Measurements from ENCODE around the gene PCF11. TPM values are rescaled to one million over a fixed set of nuclear protein-coding genes. Genes with fewer than 3 reads are reported as not detected.
A peak's percentile ranks its signal among the peaks of the same experiment; 100 is the strongest.

The PCF11 gene
- total RNA-seq, 6 donors from 2014 or later, result 51.2 to 117 (median 58.5) TPM

DNA sequence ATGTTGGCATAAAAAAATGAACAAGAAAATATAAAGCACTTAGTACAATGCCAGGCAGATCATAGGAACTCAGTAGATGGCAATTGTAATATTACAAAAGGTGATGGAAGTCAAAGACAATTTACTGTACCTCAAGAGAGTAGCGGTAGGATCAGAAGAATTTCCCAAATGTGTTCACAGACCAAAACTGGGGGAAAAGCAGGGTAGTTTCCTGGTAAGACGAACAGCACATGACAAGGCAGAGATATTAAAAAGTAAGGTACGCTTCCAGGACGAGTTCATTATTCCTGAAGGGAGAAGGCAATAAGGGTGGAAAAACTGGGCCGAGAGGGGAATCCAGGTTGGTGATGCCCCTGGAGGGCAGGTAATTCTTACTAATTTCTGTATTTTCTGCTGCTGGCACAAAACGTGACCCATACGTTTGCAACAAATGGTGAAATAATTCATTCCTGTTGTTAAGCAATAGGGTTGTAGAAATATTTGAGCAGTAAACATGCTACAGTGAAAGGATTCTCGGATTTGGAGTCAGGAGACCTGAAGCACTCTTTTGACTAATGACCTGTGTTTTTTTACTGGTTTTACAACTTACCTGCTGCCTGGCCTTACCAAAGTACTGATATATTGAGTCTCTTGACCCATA lies 35.8 kb downstream of the PCF11 start:
- TF ChIP-seq POLR2AphosphoS5 (IDR thresholded peaks at IDR 0.05), result no peak
- no peak for TF ChIP-seq POLR2A (IDR thresholded peaks at IDR 0.05)
- no peak for TF ChIP-seq EP300 (IDR thresholded peaks at IDR 0.05)
- TF ChIP-seq, protein P1, sequence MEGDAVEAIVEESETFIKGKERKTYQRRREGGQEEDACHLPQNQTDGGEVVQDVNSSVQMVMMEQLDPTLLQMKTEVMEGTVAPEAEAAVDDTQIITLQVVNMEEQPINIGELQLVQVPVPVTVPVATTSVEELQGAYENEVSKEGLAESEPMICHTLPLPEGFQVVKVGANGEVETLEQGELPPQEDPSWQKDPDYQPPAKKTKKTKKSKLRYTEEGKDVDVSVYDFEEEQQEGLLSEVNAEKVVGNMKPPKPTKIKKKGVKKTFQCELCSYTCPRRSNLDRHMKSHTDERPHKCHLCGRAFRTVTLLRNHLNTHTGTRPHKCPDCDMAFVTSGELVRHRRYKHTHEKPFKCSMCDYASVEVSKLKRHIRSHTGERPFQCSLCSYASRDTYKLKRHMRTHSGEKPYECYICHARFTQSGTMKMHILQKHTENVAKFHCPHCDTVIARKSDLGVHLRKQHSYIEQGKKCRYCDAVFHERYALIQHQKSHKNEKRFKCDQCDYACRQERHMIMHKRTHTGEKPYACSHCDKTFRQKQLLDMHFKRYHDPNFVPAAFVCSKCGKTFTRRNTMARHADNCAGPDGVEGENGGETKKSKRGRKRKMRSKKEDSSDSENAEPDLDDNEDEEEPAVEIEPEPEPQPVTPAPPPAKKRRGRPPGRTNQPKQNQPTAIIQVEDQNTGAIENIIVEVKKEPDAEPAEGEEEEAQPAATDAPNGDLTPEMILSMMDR (IDR thresholded peaks at IDR 0.05), result no peak
- WGBS, 2 donors, result 16 to 18% methylated on average over 8 of the region's 8 CpGs
- Histone ChIP-seq H3K27ac (peak overlapping the region; percentile 87 to 94 (median 92)), H3K27me3 (no peaks in the 10 kb centered on the region), H3K4me3 (peak overlapping the region; percentile 71 to 80 (median 75)), H3K4me1 (peaks cover 22 to 44% (median 31%) of the 10 kb centered on the region in 4 donors), H3K9me3 (no peaks in the 10 kb centered on the region), H3K36me3 (peaks cover 0 to 37% (median 19%) of the 10 kb centered on the region in 4 donors)
- no peak for ATAC-seq (ENCODE audit: low FRiP score in 2 of 2)
- DNase-seq, result no peak

DNA sequence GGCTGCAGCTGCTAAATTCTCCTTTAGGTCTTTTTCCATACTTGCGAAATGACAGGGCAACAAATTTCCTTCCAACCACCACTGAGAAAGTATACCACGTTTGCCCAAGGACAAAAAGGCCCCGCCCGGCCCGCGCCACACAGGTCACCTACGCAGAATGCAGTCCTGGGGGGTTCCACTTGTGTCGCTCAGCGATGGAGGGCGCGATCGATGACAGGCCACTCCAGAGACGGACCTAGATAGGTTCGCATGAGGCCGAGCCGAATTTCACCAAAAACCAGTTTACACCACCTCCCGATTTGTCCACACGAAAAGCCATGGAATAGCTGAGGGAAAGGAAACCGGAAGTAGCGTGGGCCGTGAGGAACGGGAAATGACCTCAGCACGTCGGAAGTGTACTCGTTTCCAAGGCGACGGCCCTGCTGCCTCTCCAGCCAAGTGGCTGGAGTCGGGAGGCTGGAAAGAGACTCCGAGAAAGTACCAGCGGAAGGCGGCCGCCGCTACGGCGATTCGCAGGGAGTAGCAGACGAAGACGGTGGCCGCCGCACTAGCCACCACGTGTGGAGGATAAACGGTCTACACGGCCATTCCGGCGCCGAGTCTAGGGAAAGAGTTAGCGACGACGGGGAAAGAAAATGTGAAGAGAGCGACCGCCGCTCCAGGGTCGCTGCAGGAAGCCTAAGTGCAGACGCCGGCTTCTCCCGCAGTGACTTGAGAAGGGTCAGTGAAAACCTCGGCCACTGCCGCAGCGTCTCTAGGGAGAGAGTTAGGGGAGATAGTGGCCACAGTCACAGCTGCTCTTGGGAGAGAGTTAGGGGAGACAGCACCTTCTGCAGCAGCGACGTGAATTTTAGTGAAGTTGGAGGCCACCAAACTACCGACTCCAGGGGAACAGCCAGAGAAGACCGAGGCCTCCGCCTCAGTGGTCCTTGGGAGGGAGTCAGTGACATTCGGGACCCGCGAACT lies 36.7 kb downstream of the PCF11 start, which contains the start of gene ANKRD42:
ANKRD42 (plus strand) TSS at position 398 of the 966 bp plus-strand sequence. CDS start 959 bp downstream, outside the sequence.
- Histone ChIP-seq H3K4me3 (peak within 1 kb of the TSS; percentile 71 to 80 (median 75)), H3K4me1 (peaks cover 22 to 44% (median 31%) of the 10 kb centered on the region in 4 donors), H3K27ac (peak within 1 kb of the TSS; percentile 87 to 94 (median 92)), H3K27me3 (no peaks in the 10 kb centered on the region), H3K36me3 (peaks cover 0 to 37% (median 19%) of the 10 kb centered on the region in 4 donors), H3K9me3 (no peaks in the 10 kb centered on the region)
- WGBS, 2 donors, result 0% methylated on average over 60 to 67 of the region's 67 CpGs
- TF ChIP-seq EP300 (IDR thresholded peaks at IDR 0.05) (peak in 3 of 4 donors; percentile 42 to 72 (median 70)), POLR2A (IDR thresholded peaks at IDR 0.05) (peak in 3 of 4 donors; percentile 47 to 89 (median 85)), POLR2AphosphoS5 (IDR thresholded peaks at IDR 0.05) (peak; percentile 88 to 98)
- TF ChIP-seq, protein P1 (IDR thresholded peaks at IDR 0.05), result peak in 4 of 6 experiments; percentile 13 to 23 (median 18)
- DNase-seq (peak; percentile 92 to 96), ATAC-seq (ENCODE audit: low FRiP score in 2 of 2) (peak; percentile 95 to 97)

DNA sequence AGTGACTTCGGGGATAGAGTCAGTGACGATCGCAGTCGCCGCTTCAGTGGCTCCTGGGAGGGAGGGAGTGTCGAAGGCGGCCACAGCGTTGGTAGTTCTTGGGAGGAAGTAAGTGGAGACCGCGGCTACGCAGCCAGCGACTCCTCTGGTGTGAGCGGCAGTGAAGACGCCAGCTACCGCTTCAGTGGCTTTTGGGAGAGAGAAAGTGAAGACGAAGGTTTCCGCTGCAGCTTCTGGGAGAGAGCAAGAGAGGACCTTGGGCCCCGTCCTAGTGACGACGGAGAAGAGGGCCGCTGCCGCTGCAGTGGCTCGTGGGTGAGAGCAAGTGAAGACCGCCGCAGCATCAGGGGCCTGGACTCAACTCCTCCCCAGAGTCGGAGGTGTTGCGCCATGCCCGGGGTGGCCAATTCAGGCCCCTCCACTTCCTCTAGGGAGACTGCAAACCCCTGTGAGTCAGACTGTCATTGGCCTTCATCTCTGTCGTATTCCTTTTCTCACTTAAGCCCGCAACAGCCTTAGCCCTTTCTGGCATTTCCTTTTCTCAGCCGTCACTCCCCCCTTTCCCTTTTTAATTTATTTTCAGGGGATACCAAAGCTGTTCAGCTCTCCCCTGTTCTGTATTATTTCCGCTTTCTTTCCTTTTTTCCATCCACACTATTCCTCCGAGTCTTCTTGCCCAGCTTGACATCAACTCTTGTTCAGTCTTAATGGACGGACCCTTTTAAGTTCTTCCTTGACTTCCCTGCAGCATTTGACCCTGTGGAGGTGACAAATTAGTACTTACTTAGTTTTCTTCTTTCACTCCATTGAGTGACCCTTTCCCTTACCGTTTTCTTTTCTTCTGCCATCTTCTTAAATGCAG lies 37.6 kb downstream of the PCF11 start:
- peak; percentile 85 to 89 for ATAC-seq (ENCODE audit: low FRiP score in 2 of 2)
- DNase-seq, result peak; percentile 85 to 90
- Histone ChIP-seq H3K4me1 (peaks cover 22 to 44% (median 31%) of the 10 kb centered on the region in 4 donors), H3K27me3 (no peaks in the 10 kb centered on the region), H3K4me3 (peak overlapping the region; percentile 71 to 80 (median 75)), H3K27ac (peak overlapping the region; percentile 87 to 94 (median 92)), H3K9me3 (no peaks in the 10 kb centered on the region), H3K36me3 (peaks cover 0 to 32% (median 18%) of the 10 kb centered on the region in 4 donors)
- WGBS, 2 donors, result 1 to 2% methylated on average over 30 to 35 of the region's 35 CpGs
- TF ChIP-seq POLR2A (IDR thresholded peaks at IDR 0.05) (peak in 2 of 4 donors; percentile 57 to 63), POLR2AphosphoS5 (IDR thresholded peaks at IDR 0.05) (peak; percentile 60 to 74), EP300 (IDR thresholded peaks at IDR 0.05) (no peak)
- TF ChIP-seq, protein P1 (IDR thresholded peaks at IDR 0.05), result no peak

DNA sequence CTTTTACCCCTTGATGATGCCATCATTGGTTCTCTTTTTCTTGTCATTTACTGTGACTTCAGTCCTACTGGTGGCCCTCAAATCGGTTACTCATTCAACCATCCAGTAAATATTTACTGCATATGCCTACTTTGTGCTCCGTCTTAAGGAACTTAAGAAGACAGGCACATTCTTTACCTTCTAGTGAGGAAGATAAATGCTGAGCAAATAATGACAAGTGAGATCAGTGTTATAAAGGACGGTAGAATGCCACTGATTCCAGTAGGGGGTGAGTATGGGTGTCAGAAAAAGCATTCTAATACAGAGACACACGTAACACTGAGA lies 38.2 kb downstream of the PCF11 start:
- H3K27ac ChIP-seq, result peak overlapping the region; percentile 87 to 94 (median 92)
- no peak for TF ChIP-seq POLR2AphosphoS5 (IDR thresholded peaks at IDR 0.05)
- no peak for TF ChIP-seq POLR2A (IDR thresholded peaks at IDR 0.05)
- TF ChIP-seq, protein P1 (IDR thresholded peaks at IDR 0.05), result no peak
- TF ChIP-seq EP300 (IDR thresholded peaks at IDR 0.05), result no peak
- DNase-seq (no peak), ATAC-seq (ENCODE audit: low FRiP score in 2 of 2) (no peak)
- H3K9me3 ChIP-seq, result no peaks in the 10 kb centered on the region
- H3K4me1 ChIP-seq, result peaks cover 22 to 44% (median 31%) of the 10 kb centered on the region in 4 donors
- H3K27me3 ChIP-seq, result no peaks in the 10 kb centered on the region
- peaks cover 0 to 28% (median 17%) of the 10 kb centered on the region in 4 donors for H3K36me3 ChIP-seq
- H3K4me3 ChIP-seq, result peak overlapping the region in 3 of 4 donors; percentile 73 to 80 (median 77)
- WGBS, 2 donors, result 42 to 49% methylated on average over 4 of the region's 4 CpGs

Measured in upper lobe of left lung (tissue), 6 donors.